Peyer's patch (tissue), 4 donors: Measurements from ENCODE around the gene YJU2. TPM values are rescaled to one million over a fixed set of nuclear protein-coding genes. Genes with fewer than 3 reads are reported as not detected.
A peak's percentile ranks its signal among the peaks of the same experiment; 100 is the strongest.

ENCODE experiments used
- DNase-seq, 3 donors: peaks; one replicate each; pipeline ENCODE4 v3.0.0-alpha.2; 2017 to 2019
- H3K27ac ChIP-seq, 4 donors: fragments of 200-600 bp; sonication (generic); one replicate each; pipeline ENCODE4 v1.5.1; 2016 to 2019
- H3K27me3 ChIP-seq, 2 donors: fragments of 200-600 bp; sonication (generic); one replicate each; pipeline ENCODE4 v1.5.1; 2019
- H3K36me3 ChIP-seq, 3 donors: fragments of 200-600 bp; sonication (generic); one replicate each; pipeline ENCODE4 v1.5.1; 2016 to 2019
- H3K4me1 ChIP-seq, 4 donors: fragments of 200-600 bp; sonication (generic); one replicate each; pipeline ENCODE4 v1.5.1; 2016 to 2019
- H3K4me3 ChIP-seq, 4 donors: fragments of 200-600 bp; sonication (generic); 1 replicate in 3 of 4; 2 replicates in 1 of 4; pipeline ENCODE4 v1.5.1; 2016 to 2019; ENCODE audit warnings: mild to moderate bottlenecking in 1 of 4
- H3K9me3 ChIP-seq, 4 donors: fragments of 200-600 bp; sonication (generic); one replicate each; pipeline ENCODE4 v1.5.1; 2016 to 2019; ENCODE audit warnings: mild to moderate bottlenecking in 1 of 4
- CTCF ChIP-seq, 6 experiments: fragments of 450-650 bp in 4 of 6; fragments of 200-600 bp in 2 of 6; sonication (generic) in 1 of 6; IDR thresholded peaks; one replicate each; pipeline ENCODE4 v1.5.1; 2017 to 2019; ENCODE audit warnings: antibody characterized with exemption in 6 of 6, mild to moderate bottlenecking in 3 of 6, moderate library complexity in 1 of 6
- POLR2A ChIP-seq, 2 donors: fragments of 450-650 bp; IDR thresholded peaks; one replicate each; pipeline ENCODE4 v1.5.1; 2017; ENCODE audit warnings: antibody characterized with exemption in 2 of 2, mild to moderate bottlenecking in 2 of 2, moderate library complexity in 2 of 2
- total RNA-seq, 4 donors: library from RNA; depleted of rRNA; stranded (reverse); fragments of >200 nt; gene quantifications; one replicate each; pipeline ENCODE4 v1.1.0, GENCODE V29; 2016

YJU2 gene
- total RNA-seq, 4 donors from 2014 or later = 8.9 to 33.8 (median 24.1) TPM

GRCh38 chr19:4303819-4304537 lies 57.1 kb downstream of the YJU2 start:
- no peaks in the 10 kb centered on the region for H3K27me3 ChIP-seq

GRCh38 chr19:4304538-4305256 lies 57.8 kb downstream of the YJU2 start, which contains the start of gene FSD1:
TSS of gene FSD1 (plus strand) at chr19:4304598. CDS start at chr19:4304747, 149 bp downstream.
- Histone ChIP-seq H3K9me3 (no peaks in the 10 kb centered on the region), H3K27me3 (no peaks in the 10 kb centered on the region), H3K27ac (peak within 1 kb of the TSS in 3 of 4 donors; percentile 1 to 41 (median 25)), H3K4me3 (peak within 1 kb of the TSS; percentile 24 to 59 (median 44)), H3K36me3 (no peaks in the 10 kb centered on the region), H3K4me1 (peaks cover 0 to 7% (median 3%) of the 10 kb centered on the region in 4 donors)
- TF ChIP-seq CTCF (IDR thresholded peaks at IDR 0.05) (no peak), POLR2A (IDR thresholded peaks at IDR 0.05) (no peak)
- DNase-seq = peak in 2 of 3 donors; percentile 42 to 68

More at GRCh38 chr19:4303819-4304537, 57.1 kb downstream of the YJU2 start:
- Histone ChIP-seq H3K36me3 (no peaks in the 10 kb centered on the region), H3K9me3 (no peaks in the 10 kb centered on the region), H3K27ac (peak overlapping the region in 3 of 4 donors; percentile 1 to 41 (median 25)), H3K4me1 (peaks cover 0 to 7% (median 3%) of the 10 kb centered on the region in 4 donors), H3K4me3 (peak overlapping the region; percentile 24 to 59 (median 44))
- TF ChIP-seq POLR2A (IDR thresholded peaks at IDR 0.05) = no peak
- TF ChIP-seq CTCF (IDR thresholded peaks at IDR 0.05) = no peak
- peak in 2 of 3 donors; percentile 18 to 73 for DNase-seq

GRCh38 chr19:4305257-4305612 lies 58.4 kb downstream of the YJU2 start:
- Histone ChIP-seq H3K27ac (no peak overlapping the region), H3K9me3 (no peaks in the 10 kb centered on the region), H3K4me1 (peaks cover 0 to 7% (median 3%) of the 10 kb centered on the region in 4 donors), H3K27me3 (no peaks in the 10 kb centered on the region), H3K4me3 (no peak overlapping the region), H3K36me3 (no peaks in the 10 kb centered on the region)
- DNase-seq = no peak
- TF ChIP-seq CTCF (IDR thresholded peaks at IDR 0.05) (no peak), POLR2A (IDR thresholded peaks at IDR 0.05) (no peak)

GRCh38 chr19:4305659-4306058 lies 58.8 kb downstream of the YJU2 start:
- H3K9me3 ChIP-seq = no peaks in the 10 kb centered on the region
- no peak overlapping the region for H3K27ac ChIP-seq
- H3K4me1 ChIP-seq = peaks cover 0 to 7% (median 3%) of the 10 kb centered on the region in 4 donors
- TF ChIP-seq CTCF (IDR thresholded peaks at IDR 0.05) (no peak), POLR2A (IDR thresholded peaks at IDR 0.05) (no peak)
- H3K4me3 ChIP-seq = no peak overlapping the region
- H3K36me3 ChIP-seq = no peaks in the 10 kb centered on the region
- DNase-seq = no peak
- no peaks in the 10 kb centered on the region for H3K27me3 ChIP-seq

GRCh38 chr19:4310247-4311121 lies 63.6 kb downstream of the YJU2 start:
- no peak for TF ChIP-seq CTCF (IDR thresholded peaks at IDR 0.05)
- no peak for TF ChIP-seq POLR2A (IDR thresholded peaks at IDR 0.05)
- no peak overlapping the region for H3K27ac ChIP-seq
- no peaks in the 10 kb centered on the region for H3K4me1 ChIP-seq
- no peaks in the 10 kb centered on the region for H3K36me3 ChIP-seq
- H3K4me3 ChIP-seq = no peak overlapping the region
- no peaks in the 10 kb centered on the region for H3K27me3 ChIP-seq
- DNase-seq = no peak
- no peaks in the 10 kb centered on the region for H3K9me3 ChIP-seq
